ENCODE measurements around the gene ZNF425.
"Not testable (repeated sequence)": the region's sequence is repeated elsewhere in the genome, so short reads cannot be mapped to it uniquely, and the experiment has no call there.

GRCh38 chr7:149062217-149062899, 63.8 kb downstream of the ZNF425 start:
- TF ChIP-seq, protein P1, sequence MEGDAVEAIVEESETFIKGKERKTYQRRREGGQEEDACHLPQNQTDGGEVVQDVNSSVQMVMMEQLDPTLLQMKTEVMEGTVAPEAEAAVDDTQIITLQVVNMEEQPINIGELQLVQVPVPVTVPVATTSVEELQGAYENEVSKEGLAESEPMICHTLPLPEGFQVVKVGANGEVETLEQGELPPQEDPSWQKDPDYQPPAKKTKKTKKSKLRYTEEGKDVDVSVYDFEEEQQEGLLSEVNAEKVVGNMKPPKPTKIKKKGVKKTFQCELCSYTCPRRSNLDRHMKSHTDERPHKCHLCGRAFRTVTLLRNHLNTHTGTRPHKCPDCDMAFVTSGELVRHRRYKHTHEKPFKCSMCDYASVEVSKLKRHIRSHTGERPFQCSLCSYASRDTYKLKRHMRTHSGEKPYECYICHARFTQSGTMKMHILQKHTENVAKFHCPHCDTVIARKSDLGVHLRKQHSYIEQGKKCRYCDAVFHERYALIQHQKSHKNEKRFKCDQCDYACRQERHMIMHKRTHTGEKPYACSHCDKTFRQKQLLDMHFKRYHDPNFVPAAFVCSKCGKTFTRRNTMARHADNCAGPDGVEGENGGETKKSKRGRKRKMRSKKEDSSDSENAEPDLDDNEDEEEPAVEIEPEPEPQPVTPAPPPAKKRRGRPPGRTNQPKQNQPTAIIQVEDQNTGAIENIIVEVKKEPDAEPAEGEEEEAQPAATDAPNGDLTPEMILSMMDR (IDR thresholded peaks at IDR 0.05 in 2 of 3, conservative IDR thresholded peaks at IDR 0.05 in 1 of 3; ENCODE audit: insufficient read depth in 2 of 3, low read depth in 1 of 3, low read length in 3 of 3): not testable (repeated sequence)
- TF ChIP-seq NR2C2 (CRISPR knock-in tag; IDR thresholded peaks at IDR 0.05); NR2C2 (tag; IDR thresholded peaks at IDR 0.05); AFF4 (CRISPR knock-in tag; IDR thresholded peaks at IDR 0.05); TGIF2 (CRISPR knock-in tag; IDR thresholded peaks at IDR 0.05); ADNP (tag; IDR thresholded peaks at IDR 0.05): not testable (repeated sequence)
- TF ChIP-seq, protein P2, sequence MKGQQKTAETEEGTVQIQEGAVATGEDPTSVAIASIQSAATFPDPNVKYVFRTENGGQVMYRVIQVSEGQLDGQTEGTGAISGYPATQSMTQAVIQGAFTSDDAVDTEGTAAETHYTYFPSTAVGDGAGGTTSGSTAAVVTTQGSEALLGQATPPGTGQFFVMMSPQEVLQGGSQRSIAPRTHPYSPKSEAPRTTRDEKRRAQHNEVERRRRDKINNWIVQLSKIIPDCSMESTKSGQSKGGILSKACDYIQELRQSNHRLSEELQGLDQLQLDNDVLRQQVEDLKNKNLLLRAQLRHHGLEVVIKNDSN (CRISPR knock-in tag; IDR thresholded peaks at IDR 0.05): not testable (repeated sequence)

Data from K562 (cell line).